T-helper 1 cell treated with Interleukin-12 subunit alpha and Interleukin-12 subunit beta and Interleukin-4 antibody, amounts not matched to agents 30 μg/mL and 1 μg/mL, for 36 hours (primary cell): ENCODE measurements around the gene BLVRA.
"Not testable (repeated sequence)": the region's sequence is repeated elsewhere in the genome, so short reads cannot be mapped to it uniquely, and the experiment has no call there.

Source experiments
- H3K27ac Mint-ChIP-seq: one replicate; pipeline ENCODE4 v1.8.0; 2021; ENCODE audit warnings: mild to moderate bottlenecking, mixed read lengths
- H3K27me3 Mint-ChIP-seq: one replicate; pipeline ENCODE4 v1.8.0; 2021; ENCODE audit warnings: low read depth, mixed read lengths
- H3K36me3 Mint-ChIP-seq: one replicate; pipeline ENCODE4 v1.8.0; 2021; ENCODE audit warnings: low read depth, mixed read lengths
- H3K4me1 Mint-ChIP-seq: one replicate; pipeline ENCODE4 v1.8.0; 2021; ENCODE audit warnings: low read depth, mixed read lengths
- H3K4me3 Mint-ChIP-seq: one replicate; pipeline ENCODE4 v1.8.0; 2021; ENCODE audit warnings: mild to moderate bottlenecking, moderate library complexity, mixed read lengths
- H3K9me3 Mint-ChIP-seq: one replicate; pipeline ENCODE4 v1.8.0; 2021; ENCODE audit warnings: mixed read lengths

Gene BLVRA

DNA sequence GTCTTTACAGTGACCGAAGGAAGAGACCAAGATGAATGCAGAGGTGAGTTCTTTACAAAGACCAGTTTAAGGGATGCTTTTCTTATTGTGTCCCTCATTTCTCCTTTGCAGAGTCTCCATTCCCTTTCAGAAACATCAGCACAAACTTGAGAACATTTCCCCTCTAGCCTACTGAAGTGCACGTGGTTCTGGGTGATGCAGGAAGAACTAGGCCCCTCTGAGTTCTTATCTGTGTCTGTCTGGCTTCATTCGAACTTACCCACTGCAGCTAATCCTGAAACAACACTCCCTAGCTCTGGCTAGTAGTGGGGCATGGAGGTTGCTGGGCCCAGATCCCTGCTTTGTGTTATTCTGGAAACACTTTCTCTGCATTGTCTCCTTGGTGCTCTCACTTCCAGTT is 12.6 kb downstream of the BLVRA start:
- Mint-ChIP-seq H3K36me3 (peaks cover 11% of the 10 kb centered on the region), H3K27ac (no peak overlapping the region), H3K9me3 (peaks cover 3% of the 10 kb centered on the region), H3K27me3 (no peaks in the 10 kb centered on the region), H3K4me1 (peaks cover 1% of the 10 kb centered on the region), H3K4me3 (no peak overlapping the region)

- Mint-ChIP-seq H3K36me3 (peaks cover 11% of the 10 kb centered on the region), H3K4me3 (no peak overlapping the region), H3K27me3 (no peaks in the 10 kb centered on the region), H3K9me3 (peaks cover 6% of the 10 kb centered on the region), H3K4me1 (peaks cover 1% of the 10 kb centered on the region), H3K27ac (no peak overlapping the region)
Measured at GRCh38 chr7:43771573-43771972, 13.1 kb downstream of the BLVRA start.

GRCh38 chr7:43773268-43773667 is 14.8 kb downstream of the BLVRA start:
- H3K9me3 Mint-ChIP-seq, H3K4me3 Mint-ChIP-seq, H3K27me3 Mint-ChIP-seq, H3K4me1 Mint-ChIP-seq, H3K27ac Mint-ChIP-seq: not testable (repeated sequence)
- H3K36me3 Mint-ChIP-seq, result peaks cover 14% of the 10 kb centered on the region

DNA sequence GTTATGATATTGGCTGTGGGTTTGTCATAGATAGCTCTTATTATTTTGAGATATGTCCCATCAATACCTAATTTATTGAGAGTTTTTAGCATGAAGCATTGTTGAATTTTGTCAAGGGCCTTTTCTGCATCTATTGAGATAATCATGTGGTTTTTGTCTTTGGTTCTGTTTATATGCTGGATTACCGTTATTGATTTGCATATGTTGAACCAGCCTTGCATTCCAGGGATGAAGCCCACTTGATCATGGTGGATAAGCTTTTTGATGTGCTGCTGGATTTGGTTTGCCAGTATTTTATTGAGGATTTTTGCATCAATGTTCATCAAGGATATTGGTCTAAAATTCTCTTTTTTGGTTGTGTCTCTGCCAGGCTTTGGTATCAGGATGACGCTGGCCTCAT is 16.8 kb downstream of the BLVRA start:
- H3K4me1 Mint-ChIP-seq, H3K27ac Mint-ChIP-seq, H3K27me3 Mint-ChIP-seq, H3K4me3 Mint-ChIP-seq, H3K9me3 Mint-ChIP-seq: not testable (repeated sequence)
- H3K36me3 Mint-ChIP-seq, result peaks cover 14% of the 10 kb centered on the region

DNA sequence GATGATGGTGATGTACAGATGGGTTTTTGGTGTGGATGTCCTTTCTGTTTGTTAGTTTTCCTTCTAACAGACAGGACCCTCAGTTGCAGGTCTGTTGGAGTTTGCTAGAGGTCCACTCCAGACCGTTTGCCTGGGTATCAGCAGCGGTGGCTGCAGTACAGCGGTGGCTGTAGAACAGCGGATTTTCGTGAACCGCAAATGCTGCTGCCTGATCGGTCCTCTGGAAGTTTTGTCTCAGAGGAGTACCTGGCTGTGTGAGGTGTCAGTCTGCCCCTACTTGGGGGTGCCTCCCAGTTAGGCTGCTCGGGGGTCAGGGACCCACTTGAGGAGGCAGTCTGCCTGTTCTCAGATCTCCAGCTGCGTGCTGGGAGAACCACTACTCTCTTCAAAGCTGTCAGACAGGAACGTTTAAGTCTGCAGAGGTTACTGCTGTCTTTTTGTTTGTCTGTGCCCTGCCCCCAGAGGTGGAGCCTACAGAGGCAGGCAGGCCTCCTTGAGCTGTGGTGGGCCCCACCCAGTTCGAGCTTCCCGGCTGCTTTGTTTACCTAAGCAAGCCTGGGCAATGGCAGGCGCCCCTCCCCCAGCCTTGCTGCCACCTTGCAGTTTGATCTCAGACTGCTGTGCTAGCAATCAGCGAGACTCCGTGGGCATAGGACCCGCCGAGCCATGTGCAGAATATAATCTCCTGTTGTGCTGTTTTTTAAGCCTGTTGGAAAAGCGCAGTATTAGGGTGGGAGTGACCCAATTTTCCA is 20.0 kb downstream of the BLVRA start:
- not testable (repeated sequence) for H3K4me3 Mint-ChIP-seq, H3K27me3 Mint-ChIP-seq, H3K27ac Mint-ChIP-seq, H3K4me1 Mint-ChIP-seq, H3K9me3 Mint-ChIP-seq
- H3K36me3 Mint-ChIP-seq, result peaks cover 12% of the 10 kb centered on the region

DNA sequence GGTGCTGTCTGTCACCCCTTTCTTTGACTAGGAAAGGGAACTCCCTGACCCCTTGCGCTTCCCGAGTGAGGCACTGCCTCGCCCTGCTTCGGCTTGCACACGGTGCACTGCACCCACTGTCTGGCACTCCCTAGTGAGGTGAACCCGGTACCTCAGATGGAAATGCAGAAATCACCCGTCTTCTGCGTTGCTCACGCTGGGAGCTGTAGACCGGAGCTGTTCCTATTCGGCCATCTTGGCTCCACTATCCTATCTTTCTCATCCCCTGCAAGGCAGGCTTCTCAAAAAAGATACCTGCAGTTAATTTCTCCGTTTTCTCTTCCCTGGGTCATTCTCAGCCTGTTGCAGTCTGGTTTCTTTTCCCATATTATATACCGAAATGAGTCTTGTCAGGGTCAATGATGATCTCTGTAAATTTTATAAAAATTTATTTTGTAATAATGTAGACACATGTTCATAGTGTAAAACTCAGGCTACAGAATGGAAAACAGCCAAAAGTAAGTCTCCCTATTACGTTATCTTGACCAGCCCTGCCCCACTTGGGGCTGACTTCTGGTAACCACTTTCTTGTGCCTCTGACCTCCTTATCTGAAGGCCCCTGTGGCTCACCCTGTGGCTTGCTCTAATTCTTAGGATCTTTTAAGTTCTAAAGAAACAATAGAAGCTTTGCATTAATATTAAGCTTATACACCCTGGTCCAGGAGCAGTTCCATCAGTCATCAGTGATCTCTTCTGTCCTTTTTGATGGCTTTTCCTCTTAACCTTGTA is 20.7 kb downstream of the BLVRA start:
- no peaks in the 10 kb centered on the region for H3K27me3 Mint-ChIP-seq
- no peak overlapping the region for H3K27ac Mint-ChIP-seq
- H3K4me3 Mint-ChIP-seq, result no peak overlapping the region
- H3K4me1 Mint-ChIP-seq, result peaks cover 8% of the 10 kb centered on the region
- peaks cover 3% of the 10 kb centered on the region for H3K9me3 Mint-ChIP-seq
- H3K36me3 Mint-ChIP-seq, result peaks cover 10% of the 10 kb centered on the region

DNA sequence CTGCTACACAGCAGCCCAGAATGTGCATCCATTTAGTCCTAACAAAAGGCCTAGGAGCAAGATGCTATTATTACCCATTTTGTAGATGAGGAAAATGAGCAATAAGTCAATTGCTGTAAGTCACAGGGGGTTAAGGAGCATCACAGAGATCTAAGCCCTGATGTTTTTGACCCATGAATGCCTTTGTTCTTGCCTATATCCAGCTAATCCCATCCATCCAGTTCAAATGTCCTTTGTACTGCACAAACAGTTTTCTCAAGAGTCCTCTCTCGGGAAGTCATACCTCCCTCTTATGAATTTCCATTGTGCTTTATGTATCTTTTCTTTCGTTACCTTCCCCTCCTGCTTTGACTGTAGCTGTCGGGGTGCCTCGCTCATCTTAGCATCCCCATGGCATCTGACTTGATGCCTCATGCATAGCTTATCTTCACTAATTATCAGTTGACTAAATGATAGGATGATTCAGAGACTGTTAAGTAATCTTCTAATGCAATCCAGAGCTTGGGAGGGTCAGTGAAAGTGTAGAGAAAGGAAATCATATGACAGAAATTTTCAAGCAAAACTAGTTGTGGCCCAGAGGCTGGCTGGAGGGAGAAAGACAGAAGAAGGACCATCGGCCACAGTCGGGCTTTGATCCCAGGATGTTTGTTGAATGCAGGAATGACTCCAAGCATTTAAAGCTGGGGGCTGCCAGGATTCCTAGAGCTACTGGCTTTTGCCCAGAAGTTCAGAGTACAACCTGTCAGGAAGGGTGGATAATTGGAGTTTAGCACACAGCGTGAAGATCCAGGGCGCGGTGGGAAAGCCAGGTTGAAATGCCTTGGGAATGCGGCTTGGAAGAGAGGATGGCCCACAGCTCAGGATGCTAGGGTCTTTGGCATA is 23.5 kb downstream of the BLVRA start:
- H3K4me3 Mint-ChIP-seq, result no peak overlapping the region
- H3K4me1 Mint-ChIP-seq, result peaks cover 10% of the 10 kb centered on the region
- no peaks in the 10 kb centered on the region for H3K9me3 Mint-ChIP-seq
- peaks cover 7% of the 10 kb centered on the region for H3K36me3 Mint-ChIP-seq
- H3K27ac Mint-ChIP-seq, result no peak overlapping the region
- H3K27me3 Mint-ChIP-seq, result no peaks in the 10 kb centered on the region

DNA sequence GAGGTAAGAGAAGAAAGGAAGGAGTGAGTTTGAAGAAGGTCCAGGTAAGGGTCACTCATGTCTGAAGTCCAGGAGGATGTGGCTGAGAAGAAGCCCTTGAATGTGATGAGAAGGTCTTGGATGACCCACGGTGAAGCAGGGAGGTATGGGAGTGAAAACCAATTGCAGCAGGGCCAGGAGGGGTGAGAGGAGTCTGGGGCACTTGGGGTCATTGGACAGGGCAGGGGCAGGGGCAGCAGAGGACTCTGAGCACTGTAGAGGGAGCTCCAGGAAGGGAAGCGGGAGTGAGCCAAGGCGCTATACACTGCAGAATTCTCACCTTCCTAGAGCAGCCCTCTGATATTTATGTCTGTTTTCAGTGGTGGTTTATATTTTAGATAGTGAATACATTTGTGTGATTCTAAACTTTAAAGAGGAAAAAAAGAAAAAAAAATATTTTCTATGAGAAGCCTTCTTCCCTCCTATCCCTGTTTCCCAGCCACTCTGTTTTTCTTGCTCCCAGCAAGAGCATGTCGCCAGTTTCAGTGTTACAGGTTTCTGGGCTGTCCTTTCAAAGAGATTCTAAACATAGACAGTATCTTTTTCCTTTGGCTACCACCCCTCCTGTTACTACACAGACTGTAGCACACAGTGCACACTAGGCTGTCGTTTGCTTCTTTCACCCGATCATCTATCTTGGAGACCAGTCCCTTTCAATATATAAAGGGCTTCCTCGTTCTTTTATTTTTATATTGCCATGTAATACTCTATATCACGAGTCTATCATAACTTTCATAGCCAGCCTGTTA is 24.5 kb downstream of the BLVRA start:
- H3K9me3 Mint-ChIP-seq, result no peaks in the 10 kb centered on the region
- no peak overlapping the region for H3K4me3 Mint-ChIP-seq
- no peak overlapping the region for H3K27ac Mint-ChIP-seq
- H3K27me3 Mint-ChIP-seq, result no peaks in the 10 kb centered on the region
- H3K36me3 Mint-ChIP-seq, result peaks cover 4% of the 10 kb centered on the region
- peaks cover 10% of the 10 kb centered on the region for H3K4me1 Mint-ChIP-seq

- H3K9me3 Mint-ChIP-seq, result no peaks in the 10 kb centered on the region
- H3K4me3 Mint-ChIP-seq, result no peak overlapping the region
- H3K27me3 Mint-ChIP-seq, result no peaks in the 10 kb centered on the region
- H3K36me3 Mint-ChIP-seq, result peaks cover 7% of the 10 kb centered on the region
- H3K27ac Mint-ChIP-seq, result no peak overlapping the region
- peaks cover 10% of the 10 kb centered on the region for H3K4me1 Mint-ChIP-seq
Measured at GRCh38 chr7:43784030-43784584, 25.6 kb downstream of the BLVRA start.

DNA sequence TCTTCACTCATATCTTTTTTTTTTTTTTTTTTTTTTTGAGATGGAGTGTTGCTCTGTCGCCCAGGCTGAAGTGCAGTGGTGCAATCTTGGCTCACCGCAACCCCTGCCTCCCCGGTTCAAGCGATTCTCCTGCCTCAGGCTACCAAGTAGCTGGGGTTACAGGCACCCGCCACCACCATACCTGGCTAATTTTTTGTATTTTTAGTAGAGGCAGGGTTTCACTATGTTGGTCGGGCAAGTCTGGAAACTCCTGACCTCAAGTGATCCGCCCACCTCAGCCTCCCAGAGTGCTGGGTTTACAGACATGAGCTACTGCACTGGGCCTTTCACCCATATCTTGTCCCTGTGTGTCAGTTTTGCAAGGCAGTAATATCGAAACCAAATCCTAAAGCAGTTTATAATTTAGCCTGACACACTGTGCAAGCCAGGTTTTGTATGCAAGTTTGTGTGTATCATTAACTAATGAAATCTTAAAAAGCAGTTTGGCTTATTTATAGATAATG is 26.2 kb downstream of the BLVRA start:
- peaks cover 10% of the 10 kb centered on the region for H3K4me1 Mint-ChIP-seq
- not testable (repeated sequence) for H3K36me3 Mint-ChIP-seq, H3K27ac Mint-ChIP-seq, H3K9me3 Mint-ChIP-seq, H3K4me3 Mint-ChIP-seq, H3K27me3 Mint-ChIP-seq

DNA sequence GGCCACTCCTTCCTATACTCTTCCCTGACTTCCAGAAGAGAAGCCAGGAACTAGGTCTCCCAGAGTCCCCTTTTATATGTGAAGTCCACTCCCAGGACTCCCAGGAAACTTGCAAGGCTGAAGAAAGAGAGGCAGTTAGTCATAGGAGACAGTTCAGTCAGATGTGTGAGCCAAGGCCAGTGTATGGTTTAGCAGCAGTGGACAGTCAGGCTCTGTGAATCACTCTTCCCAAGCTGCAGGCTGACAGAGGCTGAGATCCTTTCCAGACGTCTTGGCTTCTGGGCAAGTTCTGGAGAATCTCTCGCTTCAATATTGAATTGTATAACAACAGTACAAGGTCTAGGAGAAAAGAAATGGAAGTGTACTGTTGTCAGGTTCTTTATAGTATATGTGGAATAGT is 26.9 kb downstream of the BLVRA start:
- Mint-ChIP-seq H3K36me3 (peaks cover 10% of the 10 kb centered on the region), H3K9me3 (no peaks in the 10 kb centered on the region), H3K4me3 (no peak overlapping the region), H3K27me3 (no peaks in the 10 kb centered on the region), H3K4me1 (peaks cover 10% of the 10 kb centered on the region), H3K27ac (no peak overlapping the region)

GRCh38 chr7:43787771-43788170 is 29.3 kb downstream of the BLVRA start:
- no peak overlapping the region for H3K27ac Mint-ChIP-seq
- no peaks in the 10 kb centered on the region for H3K27me3 Mint-ChIP-seq
- peaks cover 3% of the 10 kb centered on the region for H3K4me1 Mint-ChIP-seq
- H3K4me3 Mint-ChIP-seq, result no peak overlapping the region
- peaks cover 16% of the 10 kb centered on the region for H3K36me3 Mint-ChIP-seq
- H3K9me3 Mint-ChIP-seq, result no peaks in the 10 kb centered on the region

DNA sequence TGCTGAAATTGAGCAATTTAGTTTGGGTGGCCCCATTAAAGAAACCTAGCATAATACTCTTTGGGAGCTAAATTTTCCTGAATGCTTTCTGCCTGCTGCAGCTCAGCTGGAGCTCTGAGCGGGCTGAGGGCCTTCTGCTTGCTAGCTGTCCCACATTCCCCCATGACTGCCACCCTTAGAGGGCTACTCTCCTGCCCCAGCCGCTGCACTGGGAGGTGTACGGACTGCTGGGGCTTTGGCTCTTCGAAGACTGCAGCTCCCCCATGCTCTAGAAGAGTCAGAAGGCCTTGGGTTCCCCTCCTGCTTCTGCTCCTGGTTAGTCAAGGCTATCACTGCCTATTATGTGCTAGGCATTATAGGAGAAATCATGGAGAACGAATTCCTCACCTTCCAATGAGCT is 31.5 kb downstream of the BLVRA start:
- H3K4me3 Mint-ChIP-seq, result no peak overlapping the region
- H3K27ac Mint-ChIP-seq, result no peak overlapping the region
- H3K36me3 Mint-ChIP-seq, result peaks cover 21% of the 10 kb centered on the region
- peaks cover 4% of the 10 kb centered on the region for H3K4me1 Mint-ChIP-seq
- no peaks in the 10 kb centered on the region for H3K9me3 Mint-ChIP-seq
- H3K27me3 Mint-ChIP-seq, result no peaks in the 10 kb centered on the region

GRCh38 chr7:43790834-43791233 is 32.4 kb downstream of the BLVRA start:
- H3K27ac Mint-ChIP-seq, result no peak overlapping the region
- no peaks in the 10 kb centered on the region for H3K9me3 Mint-ChIP-seq
- peaks cover 24% of the 10 kb centered on the region for H3K36me3 Mint-ChIP-seq
- H3K4me1 Mint-ChIP-seq, result peaks cover 4% of the 10 kb centered on the region
- no peaks in the 10 kb centered on the region for H3K27me3 Mint-ChIP-seq
- no peak overlapping the region for H3K4me3 Mint-ChIP-seq
